ENCODE results near the gene FAM180B.
"Not testable (repeated sequence)": the region's sequence is repeated elsewhere in the genome, so short reads cannot be mapped to it uniquely, and the experiment has no call there.

The FAM180B gene

DNA sequence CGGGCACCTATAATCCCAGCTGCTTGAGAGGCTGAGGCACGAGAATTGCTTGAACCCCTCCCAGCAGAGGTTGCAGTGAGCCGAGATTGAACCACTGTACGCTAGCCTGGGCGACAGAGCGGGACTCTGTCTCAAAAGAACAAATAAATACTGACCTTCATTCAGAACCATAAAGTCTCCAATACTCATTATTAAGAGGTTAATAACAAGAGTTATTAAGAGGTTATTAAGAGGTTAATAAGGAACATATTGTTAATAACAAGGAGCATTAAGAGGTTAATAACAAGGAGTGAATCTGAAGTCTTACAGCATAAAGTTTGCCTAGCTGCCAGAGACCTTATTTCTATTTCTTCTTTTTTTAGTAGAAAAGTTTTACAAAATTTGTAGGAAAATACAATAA lies 41.2 kb upstream of the FAM180B start:
- no peaks in the 10 kb centered on the region for H3K27me3 ChIP-seq (ENCODE audit: insufficient read depth, low read depth, severe bottlenecking)

DNA sequence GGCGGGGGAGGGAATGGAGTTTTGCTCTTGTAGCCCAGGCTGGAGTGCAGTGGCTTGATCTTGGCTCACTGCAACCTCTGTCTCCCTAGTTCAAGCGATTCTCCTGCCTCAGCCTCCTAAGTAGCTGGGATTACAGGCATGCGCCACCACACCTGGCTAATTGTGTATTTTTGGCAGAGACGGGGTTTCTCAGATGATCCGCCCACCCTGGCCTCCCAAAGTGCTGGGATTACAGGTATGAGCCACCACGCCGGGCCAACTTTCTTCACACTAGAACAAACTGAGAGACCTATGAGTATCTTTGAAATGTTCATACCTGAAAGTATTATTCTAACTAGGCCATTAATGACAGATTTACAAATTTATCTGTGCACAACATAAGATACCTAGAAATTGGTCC lies 40.2 kb upstream of the FAM180B start:
- H3K27me3 ChIP-seq (ENCODE audit: insufficient read depth, low read depth, severe bottlenecking) = not testable (repeated sequence)
- H3K36me3 ChIP-seq = peaks cover 30% of the 10 kb centered on the region

More for the DNA sequence above, 41.2 kb upstream of the FAM180B start:
- TF ChIP-seq, protein P1, sequence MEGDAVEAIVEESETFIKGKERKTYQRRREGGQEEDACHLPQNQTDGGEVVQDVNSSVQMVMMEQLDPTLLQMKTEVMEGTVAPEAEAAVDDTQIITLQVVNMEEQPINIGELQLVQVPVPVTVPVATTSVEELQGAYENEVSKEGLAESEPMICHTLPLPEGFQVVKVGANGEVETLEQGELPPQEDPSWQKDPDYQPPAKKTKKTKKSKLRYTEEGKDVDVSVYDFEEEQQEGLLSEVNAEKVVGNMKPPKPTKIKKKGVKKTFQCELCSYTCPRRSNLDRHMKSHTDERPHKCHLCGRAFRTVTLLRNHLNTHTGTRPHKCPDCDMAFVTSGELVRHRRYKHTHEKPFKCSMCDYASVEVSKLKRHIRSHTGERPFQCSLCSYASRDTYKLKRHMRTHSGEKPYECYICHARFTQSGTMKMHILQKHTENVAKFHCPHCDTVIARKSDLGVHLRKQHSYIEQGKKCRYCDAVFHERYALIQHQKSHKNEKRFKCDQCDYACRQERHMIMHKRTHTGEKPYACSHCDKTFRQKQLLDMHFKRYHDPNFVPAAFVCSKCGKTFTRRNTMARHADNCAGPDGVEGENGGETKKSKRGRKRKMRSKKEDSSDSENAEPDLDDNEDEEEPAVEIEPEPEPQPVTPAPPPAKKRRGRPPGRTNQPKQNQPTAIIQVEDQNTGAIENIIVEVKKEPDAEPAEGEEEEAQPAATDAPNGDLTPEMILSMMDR (IDR thresholded peaks at IDR 0.05; ENCODE audit: low read depth, low read length) = no peak
- Histone ChIP-seq H3K4me3 (ENCODE audit: low read depth, low read length) (no peak overlapping the region), H3K9me3 (ENCODE audit: severe bottlenecking) (no peaks in the 10 kb centered on the region), H3K27ac (no peak overlapping the region), H3K36me3 (peaks cover 29% of the 10 kb centered on the region)
- no peak for DNase-seq

DNA sequence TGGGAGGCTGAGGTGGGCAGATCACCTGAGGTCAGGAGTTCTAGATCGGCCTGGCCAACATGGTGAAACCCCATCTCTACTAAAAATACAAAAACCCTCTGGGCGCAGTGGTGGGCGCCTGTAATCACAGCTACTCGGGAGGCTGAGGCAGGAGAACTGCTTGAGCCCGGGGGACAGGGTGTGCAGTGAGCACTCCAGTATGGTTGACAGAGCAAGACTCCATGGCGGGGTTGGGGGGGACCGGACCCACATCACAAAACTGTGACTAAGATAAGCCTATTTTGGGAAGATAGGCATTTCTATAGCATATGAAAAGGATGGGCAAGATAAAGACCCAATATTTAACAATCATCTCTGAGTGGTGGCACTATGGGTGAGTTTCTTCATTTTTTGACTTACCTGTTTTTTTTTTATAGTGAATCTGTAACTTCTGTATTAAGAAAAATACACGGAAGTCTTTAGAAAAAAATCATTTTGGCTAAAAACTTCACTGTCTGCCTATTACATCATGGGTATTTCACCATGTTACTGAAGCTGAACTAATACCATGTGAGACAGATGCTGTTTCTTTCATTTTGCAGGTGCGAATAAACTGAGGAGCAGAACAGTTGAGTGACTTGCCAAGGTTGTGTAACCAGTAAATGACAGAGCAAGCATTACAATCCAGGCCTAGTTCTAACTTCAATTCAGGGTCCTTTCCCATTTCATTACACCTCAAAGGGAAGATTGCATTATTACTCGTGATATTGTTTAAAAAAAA lies 36.0 kb upstream of the FAM180B start:
- no peak overlapping the region for H3K27ac ChIP-seq
- peaks cover 29% of the 10 kb centered on the region for H3K36me3 ChIP-seq
- no peaks in the 10 kb centered on the region for H3K27me3 ChIP-seq (ENCODE audit: insufficient read depth, low read depth, severe bottlenecking)
- no peak overlapping the region for H3K4me3 ChIP-seq (ENCODE audit: low read depth, low read length)
- no peaks in the 10 kb centered on the region for H3K9me3 ChIP-seq (ENCODE audit: severe bottlenecking)
- no peak for DNase-seq
- TF ChIP-seq, protein P1 (IDR thresholded peaks at IDR 0.05; ENCODE audit: low read depth, low read length) = no peak

More for the DNA sequence above, 40.2 kb upstream of the FAM180B start:
- not testable (repeated sequence) for DNase-seq; H3K9me3 ChIP-seq (ENCODE audit: severe bottlenecking); H3K27ac ChIP-seq; H3K4me3 ChIP-seq (ENCODE audit: low read depth, low read length)

DNA sequence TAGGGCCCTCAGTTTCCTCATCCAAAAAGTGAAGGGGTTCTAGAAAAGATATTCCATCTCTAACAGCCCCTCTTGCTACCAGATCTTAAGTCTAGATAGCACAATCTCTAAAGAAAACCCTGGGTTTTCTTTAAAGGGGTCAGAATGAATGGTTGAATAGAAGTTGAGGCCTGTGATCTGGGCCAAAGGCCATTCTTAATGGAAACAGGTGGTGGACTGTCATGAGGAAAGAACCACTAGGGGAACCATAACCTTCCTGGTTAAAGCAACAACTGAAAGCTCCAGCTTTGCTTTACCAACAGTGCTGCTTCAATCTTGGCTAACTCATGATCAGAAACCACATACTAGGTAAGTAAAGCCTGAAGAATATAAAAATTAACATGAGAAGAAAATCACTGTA lies 35.4 kb upstream of the FAM180B start:
- Histone ChIP-seq H3K9me3 (ENCODE audit: severe bottlenecking) (no peaks in the 10 kb centered on the region), H3K4me3 (ENCODE audit: low read depth, low read length) (no peak overlapping the region), H3K36me3 (peaks cover 29% of the 10 kb centered on the region), H3K27ac (no peak overlapping the region), H3K27me3 (ENCODE audit: insufficient read depth, low read depth, severe bottlenecking) (no peaks in the 10 kb centered on the region)
- TF ChIP-seq, protein P1 (IDR thresholded peaks at IDR 0.05; ENCODE audit: low read depth, low read length) = peak; percentile 52
- no peak for DNase-seq

DNA sequence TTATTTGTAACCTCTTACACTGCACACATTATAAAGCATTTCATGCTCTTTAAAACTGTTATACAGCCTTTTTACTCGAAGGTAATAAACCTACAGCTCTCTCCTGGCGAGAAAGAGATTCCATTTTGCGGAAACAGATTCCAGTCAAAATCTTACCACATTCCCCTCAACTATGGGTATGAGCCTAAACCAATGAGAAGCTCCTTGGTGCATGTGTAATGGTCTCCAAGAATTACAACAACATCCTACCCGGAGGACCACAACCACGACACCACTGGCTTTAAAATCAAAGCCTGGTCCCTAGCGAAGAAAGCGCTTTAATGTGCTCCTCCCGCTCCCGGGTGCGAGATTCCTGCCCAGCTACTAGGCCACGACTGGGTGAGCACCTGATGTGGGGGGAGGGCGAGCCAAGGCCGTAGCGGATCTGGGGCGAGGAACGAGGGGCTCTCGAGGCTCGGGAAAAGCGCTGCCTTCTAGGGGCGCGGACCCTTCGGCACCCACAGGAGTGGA lies 34.4 kb upstream of the FAM180B start:
- peak overlapping the region; percentile 98 for H3K4me3 ChIP-seq (ENCODE audit: low read depth, low read length)
- no peaks in the 10 kb centered on the region for H3K27me3 ChIP-seq (ENCODE audit: insufficient read depth, low read depth, severe bottlenecking)
- H3K9me3 ChIP-seq (ENCODE audit: severe bottlenecking) = no peaks in the 10 kb centered on the region
- peak; percentile 48 for DNase-seq
- TF ChIP-seq, protein P1 (IDR thresholded peaks at IDR 0.05; ENCODE audit: low read depth, low read length) = no peak
- peak overlapping the region; percentile 86 for H3K27ac ChIP-seq
- H3K36me3 ChIP-seq = peaks cover 24% of the 10 kb centered on the region

DNA sequence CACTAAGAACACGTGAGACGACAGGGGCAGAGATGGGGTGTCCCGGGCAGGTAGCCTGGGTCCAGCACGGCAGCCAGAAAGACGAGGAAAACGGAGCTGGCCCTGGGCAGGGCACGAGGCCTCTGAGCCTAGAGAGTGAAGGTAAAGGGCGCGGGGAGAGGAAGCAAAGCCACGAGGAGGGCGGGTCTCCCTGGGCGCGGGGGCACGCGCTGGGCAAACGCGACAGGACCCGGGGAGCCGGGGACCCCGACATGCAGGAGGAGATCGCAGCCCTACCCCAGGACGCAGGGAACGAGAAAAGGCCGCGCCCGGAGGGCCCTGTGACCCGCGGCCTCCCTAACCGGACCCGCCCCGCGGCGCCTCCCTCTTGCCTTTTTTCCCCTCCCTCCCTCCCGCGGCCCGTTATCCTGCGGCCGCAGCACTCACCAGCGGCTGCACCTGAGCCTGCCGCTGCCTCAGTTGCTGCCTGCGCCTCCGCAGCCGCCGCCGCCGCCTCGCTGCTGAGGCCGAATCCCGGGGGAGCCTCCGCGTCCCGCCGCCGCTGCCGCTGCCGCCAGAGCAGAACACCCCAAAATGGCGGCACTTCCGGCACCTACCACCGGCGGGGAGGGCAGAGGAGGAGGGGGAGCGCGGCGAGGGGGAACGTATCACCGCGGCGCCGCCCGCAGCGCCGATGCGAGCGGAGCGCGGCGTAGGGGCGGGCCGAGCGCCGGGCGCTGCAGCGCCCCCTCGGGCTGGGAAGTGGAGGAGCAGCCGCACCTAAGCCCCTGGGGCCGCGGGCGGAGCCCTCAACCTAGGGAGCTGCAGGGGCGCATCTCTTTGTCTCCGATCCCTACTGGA lies 33.7 kb upstream of the FAM180B start, which contains the start of gene CELF1:
Gene CELF1 (minus strand): TSS at position 567 of the 840 bp plus-strand sequence. CDS start 53,609 bp downstream, outside the sequence.
- H3K27ac ChIP-seq = peak within 1 kb of the TSS; percentile 86
- peaks cover 24% of the 10 kb centered on the region for H3K36me3 ChIP-seq
- DNase-seq = peak; percentile 92
- no peaks in the 10 kb centered on the region for H3K9me3 ChIP-seq (ENCODE audit: severe bottlenecking)
- TF ChIP-seq, protein P1 (IDR thresholded peaks at IDR 0.05; ENCODE audit: low read depth, low read length) = peak; percentile 85
- H3K4me3 ChIP-seq (ENCODE audit: low read depth, low read length) = peak within 1 kb of the TSS; percentile 98
- no peaks in the 10 kb centered on the region for H3K27me3 ChIP-seq (ENCODE audit: insufficient read depth, low read depth, severe bottlenecking)

Measured in WERI-Rb-1 (cell line).